GM13977 (cell line): ENCODE data around the gene SPTAN1.

Experiments
- DNase-seq: peaks from one replicate; pipeline ENCODE4 v3.0.0; 2012; ENCODE audit warnings: low spot score
- CTCF ChIP-seq: IDR thresholded peaks from 2 replicates; pipeline ENCODE4 v1.5.1; 2012; ENCODE audit warnings: mild to moderate bottlenecking, control low read depth; ENCODE audit not compliant: insufficient read depth; ENCODE audit errors: extremely low read depth, missing control alignments
- in situ Hi-C: fragments of 300-500 bp; cut with MboI; formaldehyde crosslinking; loops from one replicate; pipeline ENCODE4 v1.12.0; 2022; ENCODE audit warnings: low sequenced_read_pairs, low pct_unique_long_range_greater_than_20kb, mixed read lengths, inconsistent platforms; ENCODE audit not compliant: unreplicated experiment

The SPTAN1 gene

GRCh38 chr9:128633601-128634000 lies 81.2 kb downstream of the SPTAN1 start:
- in situ Hi-C loops: no loop called here
- no peak for DNase-seq
- TF ChIP-seq CTCF: no peak

- in situ Hi-C loops: no loop called here
- TF ChIP-seq CTCF: no peak
- peak; percentile 23 for DNase-seq
These were observed 81.7 kb downstream of the SPTAN1 start for GRCh38 chr9:128634111-128634510.

GRCh38 chr9:128634651-128635262 lies 82.4 kb downstream of the SPTAN1 start:
- in situ Hi-C loops: no loop called here
- DNase-seq: no peak
- no peak for TF ChIP-seq CTCF

GRCh38 chr9:128635266-128636023 lies 83.1 kb downstream of the SPTAN1 start:
- in situ Hi-C loops: no loop called here
- no peak for DNase-seq
- TF ChIP-seq CTCF: peak; percentile 20

- DNase-seq: no peak
- TF ChIP-seq CTCF: no peak
- in situ Hi-C loops: no loop called here
These were observed 83.6 kb downstream of the SPTAN1 start for GRCh38 chr9:128636024-128636390.

GRCh38 chr9:128636556-128637530 lies 84.5 kb downstream of the SPTAN1 start:
- DNase-seq: peak; percentile 13
- in situ Hi-C loops: no loop called here
- TF ChIP-seq CTCF: no peak
